ENCODE results near the gene FKBP1A.

- TF ChIP-seq POLR2A (IDR thresholded peaks at IDR 0.05; ENCODE audit: low read depth, low read length), result no peak
- no peak for TF ChIP-seq CTCF (IDR thresholded peaks at IDR 0.05 in 2 of 3, conservative IDR thresholded peaks at IDR 0.05 in 1 of 3; ENCODE audit: control insufficient read depth in 2 of 3, extremely low read depth in 1 of 3, insufficient read depth in 1 of 3, low read depth in 3 of 3, low read length in 3 of 3)
Measured at GRCh38 chr20:1321654-1321939, 71.3 kb downstream of the FKBP1A start.

Measured in GM12878 (cell line).